Heart left ventricle (tissue), 13 donors: ENCODE measurements around the gene GABBR1.

ENCODE experiments used
- CTCF ChIP-seq, 12 donors: fragments of 200-600 bp; sonication (generic) in 4 of 12; IDR thresholded peaks; one replicate each; pipeline versions ENCODE4 v1.5.0 to v1.8.0; 2018 to 2022; ENCODE audit warnings: antibody characterized with exemption in 12 of 12, mild to moderate bottlenecking in 5 of 12
- POLR2A ChIP-seq, 2 donors: fragments of 450-650 bp; IDR thresholded peaks; one replicate each; pipeline ENCODE4 v1.6.1; 2017; ENCODE audit warnings: antibody characterized with exemption in 2 of 2, mild to moderate bottlenecking in 2 of 2, moderate library complexity in 2 of 2
- donor health status: ischemic (EF 13 %, LVEDD 7.1; RV severe dilation, severe dysfunction).
- donor health status: DM: no; HTN: yes; CAD: no.
- donor health status: DM: no; HTN: no; CAD: no.
- donor health status: ischemic (EF 25% LVEDD 6.9; RV normal size, moderate dysfunction).
- donor health status: ischemic (EF 25% LVEDD 5.7; RV mildly dilated, moderate dysfunction).
- donor health status: ischemic (EF 35%, LVEDD 5.7; RV mildly dilated, moderate dysfunction).
- donor health status: nonischemic (EF 11% LVEDD 7.7; RV severe dilation, severe dysfunction).
- donor health status: DM: yes; HTN: yes; CAD: no.
- donor health status: PGD.
- donor health status: ischemic (EF 29% LVEDD 5.4; RV normal size, mild dysfunction).
- donor health status: nonischemic (EF 23%, LVEDD 6.1; RV moderate dilation, normal function).

GRCh38 chr6:29564875-29565274, 68.1 kb downstream of the GABBR1 start:
- TF ChIP-seq CTCF (IDR thresholded peaks at IDR 0.05) (no peak), POLR2A (IDR thresholded peaks at IDR 0.05) (no peak)
